Raji (cell line): ENCODE measurements around the gene ST7.

ENCODE experiments used
- POLR2A ChIP-seq: IDR thresholded peaks from 2 replicates; pipeline ENCODE4 v1.6.1; 2011; ENCODE audit warnings: low read depth, low read length, control low read depth; ENCODE audit not compliant: insufficient read depth

The ST7 gene

GRCh38 chr7:117034851-117035464, 81.7 kb downstream of the ST7 start:
- no peak for TF ChIP-seq POLR2A

GRCh38 chr7:117035465-117035862, 82.2 kb downstream of the ST7 start:
- TF ChIP-seq POLR2A, result no peak

- TF ChIP-seq POLR2A, result no peak
Observed at GRCh38 chr7:117036053-117036669, 82.9 kb downstream of the ST7 start.

GRCh38 chr7:117036836-117037235, 83.5 kb downstream of the ST7 start:
- TF ChIP-seq POLR2A, result no peak

- TF ChIP-seq POLR2A, result no peak
Observed at GRCh38 chr7:117038408-117038807, 85.1 kb downstream of the ST7 start.

- no peak for TF ChIP-seq POLR2A
Observed at GRCh38 chr7:117041007-117041406, 87.7 kb downstream of the ST7 start.

GRCh38 chr7:117041822-117042221, 88.5 kb downstream of the ST7 start:
- no peak for TF ChIP-seq POLR2A

- TF ChIP-seq POLR2A, result no peak
Observed at GRCh38 chr7:117043108-117043825, 90.0 kb downstream of the ST7 start.

- TF ChIP-seq POLR2A, result no peak
Observed at GRCh38 chr7:117044664-117045063, 91.4 kb downstream of the ST7 start.

- TF ChIP-seq POLR2A, result no peak
Observed at GRCh38 chr7:117045927-117046710, 92.8 kb downstream of the ST7 start.

- no peak for TF ChIP-seq POLR2A
Observed at GRCh38 chr7:117047496-117047895, 94.2 kb downstream of the ST7 start.

GRCh38 chr7:117048114-117048866, 95.0 kb downstream of the ST7 start:
- no peak for TF ChIP-seq POLR2A

GRCh38 chr7:117048882-117049281, 95.6 kb downstream of the ST7 start:
- TF ChIP-seq POLR2A, result no peak

- TF ChIP-seq POLR2A, result no peak
Observed at GRCh38 chr7:117051808-117052207, 98.5 kb downstream of the ST7 start.

- TF ChIP-seq POLR2A, result no peak
Observed at GRCh38 chr7:117053432-117053831, 100.1 kb downstream of the ST7 start.

- no peak for TF ChIP-seq POLR2A
Observed at GRCh38 chr7:117061751-117062150, 108.5 kb downstream of the ST7 start.

GRCh38 chr7:117062300-117062699, 109.0 kb downstream of the ST7 start:
- no peak for TF ChIP-seq POLR2A
